ENCODE data around the gene KHK.

KHK gene

GRCh38 chr2:27086724-27087593, at the start of gene KHK:
Gene KHK, plus strand, starts transcription at chr2:27086772. Its CDS starts 488 bp downstream, at chr2:27087260.
- no peak for TF ChIP-seq CTCF (IDR thresholded peaks at IDR 0.05; ENCODE audit: control insufficient read depth, extremely low read depth, insufficient read depth)
- H3K4me3 ChIP-seq (ENCODE audit: low read depth, low read length), result peak within 1 kb of the TSS; percentile 61
- no peak for DNase-seq (ENCODE audit: low read depth)

GRCh38 chr2:27038012-27038411, 48.6 kb upstream of the KHK start:
- DNase-seq (ENCODE audit: low read depth), result no peak
- H3K4me3 ChIP-seq (ENCODE audit: low read depth, low read length), result no peak overlapping the region
- no peak for TF ChIP-seq CTCF (IDR thresholded peaks at IDR 0.05; ENCODE audit: control insufficient read depth, extremely low read depth, insufficient read depth)

DNA sequence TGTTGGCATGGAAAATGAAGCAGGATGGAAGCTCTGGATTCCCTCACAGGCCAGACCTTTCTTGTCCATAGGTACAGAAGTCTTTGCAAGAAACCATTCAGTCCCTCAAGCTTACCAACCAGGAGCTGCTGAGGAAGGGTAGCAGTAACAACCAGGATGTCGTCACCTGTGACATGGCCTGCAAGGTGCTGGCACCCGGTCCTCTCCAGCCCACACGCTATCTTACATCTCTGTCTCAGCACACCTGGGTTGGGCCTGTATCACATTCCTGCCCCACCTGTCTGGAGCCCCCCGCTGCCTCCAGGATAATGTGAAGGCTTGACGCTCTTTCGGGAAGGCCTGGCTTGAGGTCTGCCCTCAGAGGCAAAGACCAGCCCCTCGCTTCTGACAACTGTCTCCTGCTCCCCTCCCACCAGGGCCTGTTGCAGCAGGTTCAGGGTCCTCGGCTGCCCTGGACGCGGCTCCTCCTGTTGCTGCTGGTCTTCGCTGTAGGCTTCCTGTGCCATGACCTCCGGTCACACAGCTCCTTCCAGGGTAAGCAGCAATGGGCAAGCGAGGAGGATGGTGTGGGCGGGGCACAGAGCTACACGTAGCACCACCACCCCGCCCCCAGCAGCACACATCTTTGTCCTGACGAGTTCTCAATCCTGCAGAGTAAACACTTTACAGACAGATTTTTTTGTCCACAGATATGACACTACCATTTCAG, 47.8 kb upstream of the KHK start:
- H3K4me3 ChIP-seq (ENCODE audit: low read depth, low read length), result no peak overlapping the region
- no peak for DNase-seq (ENCODE audit: low read depth)
- no peak for TF ChIP-seq CTCF (IDR thresholded peaks at IDR 0.05; ENCODE audit: control insufficient read depth, extremely low read depth, insufficient read depth)

GRCh38 chr2:27039426-27039825, 47.1 kb upstream of the KHK start:
- no peak for DNase-seq (ENCODE audit: low read depth)
- no peak overlapping the region for H3K4me3 ChIP-seq (ENCODE audit: low read depth, low read length)

DNA sequence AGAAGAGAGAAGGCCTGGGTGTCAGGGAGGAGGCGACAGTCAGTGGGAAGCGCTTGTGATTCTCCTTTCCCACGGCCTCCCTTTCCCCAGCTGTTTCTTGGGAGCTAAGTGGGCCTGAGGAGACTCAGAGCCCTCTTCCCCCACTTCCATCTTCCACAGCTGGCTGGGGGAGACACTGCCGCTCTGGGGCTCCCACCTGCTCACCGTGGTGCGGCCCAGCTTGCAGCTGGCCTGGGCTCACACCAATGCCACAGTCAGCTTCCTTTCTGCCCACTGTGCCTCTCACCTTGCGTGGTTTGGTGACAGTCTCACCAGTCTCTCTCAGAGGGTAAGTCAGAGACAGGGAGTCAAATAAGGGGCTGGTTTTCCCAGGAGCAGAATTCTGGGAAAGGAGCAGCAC, 46.7 kb upstream of the KHK start:
- DNase-seq (ENCODE audit: low read depth), result no peak
- no peak for TF ChIP-seq CTCF (IDR thresholded peaks at IDR 0.05; ENCODE audit: control insufficient read depth, extremely low read depth, insufficient read depth)
- no peak overlapping the region for H3K4me3 ChIP-seq (ENCODE audit: low read depth, low read length)

More at GRCh38 chr2:27039426-27039825, 47.1 kb upstream of the KHK start:
- TF ChIP-seq CTCF (IDR thresholded peaks at IDR 0.05; ENCODE audit: control insufficient read depth, extremely low read depth, insufficient read depth), result no peak

DNA sequence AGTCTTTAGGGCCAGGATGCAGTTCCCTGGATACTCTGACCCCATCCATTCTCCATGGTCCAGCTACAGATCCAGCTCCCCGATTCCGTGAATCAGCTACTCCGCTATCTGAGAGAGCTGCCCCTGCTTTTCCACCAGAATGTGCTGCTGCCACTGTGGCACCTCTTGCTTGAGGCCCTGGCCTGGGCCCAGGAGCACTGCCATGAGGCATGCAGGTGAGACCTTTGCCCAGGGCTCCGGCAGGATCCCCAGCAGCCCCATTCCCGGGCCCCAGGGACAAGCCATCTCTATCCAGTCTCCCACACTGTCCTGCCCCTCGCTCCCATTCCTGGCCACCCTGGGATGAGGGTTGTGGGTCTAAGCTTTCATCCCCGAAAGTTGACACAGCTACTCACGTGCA, 46.3 kb upstream of the KHK start:
- no peak overlapping the region for H3K4me3 ChIP-seq (ENCODE audit: low read depth, low read length)
- DNase-seq (ENCODE audit: low read depth), result no peak
- no peak for TF ChIP-seq CTCF (IDR thresholded peaks at IDR 0.05; ENCODE audit: control insufficient read depth, extremely low read depth, insufficient read depth)
